Keratinocyte (primary cell): ENCODE data around the gene OR51S1. TPM values are rescaled to one million over a fixed set of nuclear protein-coding genes. Genes with fewer than 3 reads are reported as not detected.

ENCODE experiments used
- DNase-seq: peaks from one replicate; pipeline ENCODE4 v3.0.0-alpha.2; 2011; ENCODE audit warnings: low read depth, missing footprints, low spot score
- FAIRE-seq: peaks from 2 replicates; lab custom pipeline; 2011; peaks lifted over from hg19 to GRCh38; lab: Jason Lieb, UNC
- H2AFZ ChIP-seq: 2 replicates; pipeline ENCODE4 v1.6.0; 2012; ENCODE audit warnings: low read length, control low read depth, inconsistent platforms; ENCODE audit not compliant: control insufficient read depth
- H3K27ac ChIP-seq: 2 replicates; pipeline ENCODE4 v1.5.1; 2011; ENCODE audit warnings: low read length; ENCODE audit not compliant: control insufficient read depth, insufficient read depth
- H3K27me3 ChIP-seq: 3 replicates; pipeline ENCODE4 v1.6.0; 2011; ENCODE audit warnings: low read length; ENCODE audit not compliant: control insufficient read depth, insufficient read depth; ENCODE audit errors: extremely low read depth
- H3K36me3 ChIP-seq, 2 experiments: 2 replicates in 1 of 2; 3 replicates in 1 of 2; pipeline ENCODE4 v1.5.1; 2011; ENCODE audit warnings: low read length in 2 of 2, mild to moderate bottlenecking in 1 of 2; ENCODE audit not compliant: control insufficient read depth in 2 of 2, insufficient read depth in 2 of 2; ENCODE audit errors: extremely low read depth in 1 of 2
- H3K4me1 ChIP-seq: 3 replicates; pipeline ENCODE4 v1.5.1; 2011; ENCODE audit warnings: low read length; ENCODE audit not compliant: control insufficient read depth, insufficient read depth; ENCODE audit errors: extremely low read depth
- H3K4me2 ChIP-seq: 3 replicates; pipeline ENCODE4 v1.6.0; 2011; ENCODE audit warnings: low read depth, low read length; ENCODE audit not compliant: control insufficient read depth, insufficient read depth; ENCODE audit errors: extremely low read depth
- H3K4me3 ChIP-seq, 3 experiments: fragments of 200-600 bp in 1 of 3; sonication (generic) in 1 of 3; 2 replicates in 2 of 3; 3 replicates in 1 of 3; pipeline ENCODE4 v1.5.1; 2011 to 2016; ENCODE audit warnings: low read length in 3 of 3, mild to moderate bottlenecking in 3 of 3, control low read depth in 2 of 3, inconsistent platforms in 1 of 3, low read depth in 1 of 3, mixed read lengths in 1 of 3, mixed run types in 1 of 3, moderate library complexity in 1 of 3; ENCODE audit not compliant: control insufficient read depth in 2 of 3, insufficient read depth in 2 of 3; ENCODE audit errors: extremely low read depth in 1 of 3
- H3K79me2 ChIP-seq: 2 replicates; pipeline ENCODE4 v1.6.0; 2012; ENCODE audit warnings: low read length; ENCODE audit not compliant: control insufficient read depth, insufficient read depth
- H3K9ac ChIP-seq: 3 replicates; pipeline ENCODE4 v1.6.0; 2011; ENCODE audit warnings: low read length; ENCODE audit not compliant: control insufficient read depth, insufficient read depth; ENCODE audit errors: extremely low read depth
- H3K9me1 ChIP-seq: 3 replicates; pipeline ENCODE4 v1.6.0; 2011; ENCODE audit warnings: low read length; ENCODE audit not compliant: control insufficient read depth, insufficient read depth; ENCODE audit errors: extremely low read depth
- H3K9me3 ChIP-seq: 2 replicates; pipeline ENCODE4 v1.5.1; 2012; ENCODE audit warnings: low read depth, low read length; ENCODE audit not compliant: control insufficient read depth
- H4K20me1 ChIP-seq: 3 replicates; pipeline ENCODE4 v1.6.0; 2011; ENCODE audit warnings: low read length; ENCODE audit not compliant: control insufficient read depth, insufficient read depth; ENCODE audit errors: extremely low read depth
- EZH2 ChIP-seq: IDR thresholded peaks from one replicate; pipeline ENCODE4 v1.6.1; 2012; ENCODE audit warnings: inconsistent platforms, mild to moderate bottlenecking, low read length, moderate library complexity
- dilution Hi-C: fragments of 300-500 bp; cut with MboI; formaldehyde crosslinking; loops from one replicate; pipeline ENCODE4 v1.7.0; 2020; ENCODE audit warnings: low sequenced_read_pairs; ENCODE audit not compliant: extremely low pct_ligation_motif_present
- polyA plus RNA-seq, 5 experiments: library from polyadenylated mRNA; depleted of rRNA in 3 of 5; stranded (reverse) in 3 of 5; stranded (forward) in 1 of 5; unstranded in 1 of 5; fragments of >200 nt; gene quantifications; 1 replicate in 1 of 5; 2 replicates in 3 of 5; 3 replicates in 1 of 5; pipeline versions ENCODE4 v1.2.1 to v1.2.3, GENCODE V29; 2011 to 2012; ENCODE audit warnings: missing spikeins in 2 of 5, low read depth in 1 of 5, low replicate concordance in 1 of 5
- TF ChIP-seq, protein P1 (sequence below), 3 experiments: IDR thresholded peaks in 1 of 3; conservative IDR thresholded peaks in 1 of 3; optimal IDR thresholded peaks in 1 of 3; 2 replicates in 2 of 3; 3 replicates in 1 of 3; pipeline versions ENCODE3 to v1.5.1; 2011; ENCODE audit warnings: low read length in 3 of 3, mild to moderate bottlenecking in 3 of 3, moderate library complexity in 2 of 3, control low read depth in 1 of 3, inconsistent platforms in 1 of 3; ENCODE audit not compliant: insufficient read depth in 2 of 3; ENCODE audit errors: extremely low read depth in 1 of 3

Gene OR51S1
- polyA plus RNA-seq, 1 donor (not counting 4 experiments of a cell fraction or from before 2014, with no cell fraction given) = not detected

DNA sequence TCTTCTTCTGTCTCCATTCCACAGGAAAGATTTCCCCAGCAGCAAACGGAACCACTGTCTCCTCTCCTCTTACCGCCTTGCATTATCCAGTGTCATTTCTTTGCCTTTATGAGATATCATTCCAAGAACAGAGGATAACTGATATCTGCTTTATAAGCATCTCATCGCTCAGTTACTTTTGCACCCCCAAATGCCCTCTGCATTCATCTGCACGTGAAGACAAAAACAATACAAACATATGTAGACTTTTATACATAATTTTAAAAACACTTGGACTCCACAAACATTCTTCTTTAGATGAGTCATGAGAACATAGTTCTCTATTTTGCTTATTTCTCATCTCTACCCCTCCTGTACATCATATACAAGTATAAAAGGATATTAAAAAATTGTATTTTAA is 32.2 kb upstream of the OR51S1 start:
- no peak for TF ChIP-seq EZH2
- TF ChIP-seq, protein P1, sequence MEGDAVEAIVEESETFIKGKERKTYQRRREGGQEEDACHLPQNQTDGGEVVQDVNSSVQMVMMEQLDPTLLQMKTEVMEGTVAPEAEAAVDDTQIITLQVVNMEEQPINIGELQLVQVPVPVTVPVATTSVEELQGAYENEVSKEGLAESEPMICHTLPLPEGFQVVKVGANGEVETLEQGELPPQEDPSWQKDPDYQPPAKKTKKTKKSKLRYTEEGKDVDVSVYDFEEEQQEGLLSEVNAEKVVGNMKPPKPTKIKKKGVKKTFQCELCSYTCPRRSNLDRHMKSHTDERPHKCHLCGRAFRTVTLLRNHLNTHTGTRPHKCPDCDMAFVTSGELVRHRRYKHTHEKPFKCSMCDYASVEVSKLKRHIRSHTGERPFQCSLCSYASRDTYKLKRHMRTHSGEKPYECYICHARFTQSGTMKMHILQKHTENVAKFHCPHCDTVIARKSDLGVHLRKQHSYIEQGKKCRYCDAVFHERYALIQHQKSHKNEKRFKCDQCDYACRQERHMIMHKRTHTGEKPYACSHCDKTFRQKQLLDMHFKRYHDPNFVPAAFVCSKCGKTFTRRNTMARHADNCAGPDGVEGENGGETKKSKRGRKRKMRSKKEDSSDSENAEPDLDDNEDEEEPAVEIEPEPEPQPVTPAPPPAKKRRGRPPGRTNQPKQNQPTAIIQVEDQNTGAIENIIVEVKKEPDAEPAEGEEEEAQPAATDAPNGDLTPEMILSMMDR (optimal IDR thresholded peaks at IDR 0.05 in 1 of 3, IDR thresholded peaks at IDR 0.05 in 1 of 3, conservative IDR thresholded peaks at IDR 0.05 in 1 of 3; ENCODE audit: extremely low read depth in 1 of 3, insufficient read depth in 2 of 3, low read length in 3 of 3) = no peak

DNA sequence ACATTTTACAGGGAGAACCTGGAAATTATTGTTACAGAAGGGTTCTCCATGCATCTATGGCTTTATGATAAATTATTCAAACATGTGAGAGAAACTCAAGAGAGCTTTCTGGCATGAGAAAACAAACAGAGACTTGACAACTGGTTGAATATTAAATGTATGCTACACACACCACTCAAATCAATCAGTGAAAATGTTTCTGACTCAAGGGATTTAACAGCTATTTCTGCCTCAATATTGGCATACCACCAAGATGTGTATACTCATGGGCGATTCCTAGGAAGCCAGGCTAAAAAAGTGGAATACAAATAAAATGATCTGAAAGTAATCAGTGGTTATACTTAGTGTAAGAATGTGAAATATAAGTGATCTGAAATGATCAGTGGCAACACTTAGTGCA is 16.8 kb upstream of the OR51S1 start:
- H3K27me3 ChIP-seq = no peaks in the 10 kb centered on the region
- H4K20me1 ChIP-seq = no peaks in the 10 kb centered on the region
- FAIRE-seq = no peak
- TF ChIP-seq, protein P1 (optimal IDR thresholded peaks at IDR 0.05 in 1 of 3, IDR thresholded peaks at IDR 0.05 in 1 of 3, conservative IDR thresholded peaks at IDR 0.05 in 1 of 3; ENCODE audit: extremely low read depth in 1 of 3, insufficient read depth in 2 of 3, low read length in 3 of 3) = no peak
- TF ChIP-seq EZH2 = no peak
- no peak overlapping the region for H3K9ac ChIP-seq
- H3K9me3 ChIP-seq = no peaks in the 10 kb centered on the region
- dilution Hi-C loops = no loop called here
- no peak for DNase-seq
- no peaks in the 10 kb centered on the region for H3K9me1 ChIP-seq
- no peaks in the 10 kb centered on the region for H3K36me3 ChIP-seq
- H3K79me2 ChIP-seq = no peaks in the 10 kb centered on the region
- no peaks in the 10 kb centered on the region for H3K4me1 ChIP-seq
- H2AFZ ChIP-seq = no peak overlapping the region
- no peak overlapping the region for H3K4me2 ChIP-seq
- no peak overlapping the region for H3K27ac ChIP-seq
- H3K4me3 ChIP-seq = no peak overlapping the region

More for the DNA sequence above, 32.2 kb upstream of the OR51S1 start:
- Histone ChIP-seq H3K9me1 (no peaks in the 10 kb centered on the region), H3K9ac (no peak overlapping the region), H3K27ac (no peak overlapping the region), H3K4me3 (no peak overlapping the region), H3K4me1 (no peaks in the 10 kb centered on the region), H3K4me2 (no peak overlapping the region), H4K20me1 (no peaks in the 10 kb centered on the region), H3K27me3 (no peaks in the 10 kb centered on the region), H3K36me3 (no peaks in the 10 kb centered on the region), H2AFZ (no peak overlapping the region), H3K79me2 (no peaks in the 10 kb centered on the region), H3K9me3 (no peaks in the 10 kb centered on the region)
- FAIRE-seq = no peak
- no peak for DNase-seq
- dilution Hi-C loops = no loop called here
